ENCODE data around the gene PHEX.

Gene PHEX

DNA sequence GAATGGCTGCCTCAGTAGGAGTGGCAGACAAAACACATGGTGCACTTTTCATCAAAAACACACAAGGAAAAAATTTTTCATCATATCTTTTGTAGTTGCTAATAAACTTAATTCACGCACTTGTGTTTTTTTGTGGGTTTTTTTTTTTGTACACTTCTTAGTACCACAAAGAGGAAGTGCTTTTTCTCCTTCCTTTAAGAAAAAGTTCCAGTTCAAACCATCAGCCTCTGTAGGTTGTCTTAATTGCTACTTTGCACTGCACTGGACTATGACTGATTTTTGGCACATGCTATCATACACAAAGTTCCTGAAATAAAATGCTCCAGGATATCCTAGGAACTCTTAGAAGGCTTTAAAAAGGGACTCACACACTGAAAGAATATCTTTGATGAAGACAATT is at the start of gene PHEX:
Gene PHEX (plus strand): TSS at position 242 of the 400 bp plus-strand sequence. CDS start 681 bp downstream, outside the sequence.
- FAIRE-seq (no peak), DNase-seq (ENCODE audit: insufficient read length, low spot score) (no peak)

DNA sequence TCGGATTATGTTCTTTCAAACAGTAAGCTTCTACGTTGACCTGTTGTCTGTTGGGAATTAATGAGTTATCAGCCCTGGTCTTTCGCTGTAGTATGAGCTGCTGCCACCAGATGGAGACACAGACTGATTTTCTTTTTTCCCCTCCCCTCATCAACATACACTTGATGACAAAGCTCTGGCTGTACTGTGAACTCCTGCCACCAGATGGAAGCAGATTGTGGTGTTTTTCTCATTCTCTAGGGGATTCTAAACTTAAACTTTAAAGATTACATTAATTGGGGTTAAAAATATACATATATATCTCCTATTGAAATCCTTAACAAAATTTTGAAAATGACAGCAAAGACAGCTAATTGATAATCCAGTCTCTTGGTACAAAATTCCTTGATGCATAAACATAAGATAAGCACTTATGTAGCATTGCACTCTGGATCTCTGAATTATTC is 46.8 kb upstream of the PHEX start:
- DNase-seq (ENCODE audit: insufficient read length, low spot score), result no peak
- peak; percentile 97 for FAIRE-seq

DNA sequence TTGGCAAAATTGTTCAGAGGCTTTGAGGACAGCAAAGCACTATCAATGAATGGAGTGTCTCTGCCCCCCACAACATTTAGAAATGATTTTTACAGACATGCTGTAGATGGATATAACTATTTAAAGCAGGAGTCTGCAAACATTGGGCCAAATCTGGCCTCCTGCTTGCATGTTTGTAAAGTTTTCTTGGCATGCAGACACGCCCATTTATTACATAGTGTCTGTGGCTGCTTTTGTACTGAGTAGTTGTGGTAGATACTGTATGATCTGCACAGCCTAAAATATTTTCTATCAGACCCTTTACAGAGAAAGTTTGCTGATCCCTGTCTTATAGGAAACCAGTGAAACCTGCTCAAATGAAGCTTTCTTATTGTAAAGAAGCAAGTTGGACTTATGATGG is 45.5 kb upstream of the PHEX start:
- no peak for DNase-seq (ENCODE audit: insufficient read length, low spot score)
- FAIRE-seq, result no peak

DNA sequence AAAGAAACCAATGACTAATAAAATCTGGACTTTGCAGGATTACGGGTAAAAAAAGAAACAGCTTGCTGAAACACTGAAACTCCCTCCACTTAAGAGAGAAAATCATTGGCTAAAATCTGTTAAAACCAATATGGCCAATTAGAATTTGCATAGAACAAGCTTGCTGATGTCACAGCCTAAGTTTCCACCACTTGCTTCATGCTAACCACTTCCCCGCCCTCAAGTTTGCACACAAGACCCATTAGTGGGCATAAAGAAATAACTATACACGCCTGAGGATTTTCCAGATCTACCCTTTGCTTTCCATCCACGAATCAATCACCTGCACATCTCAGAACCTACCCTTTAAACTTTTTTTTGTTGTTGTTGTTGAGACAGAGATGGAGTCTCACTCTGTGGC is 42.7 kb upstream of the PHEX start:
- peak; percentile 79 for FAIRE-seq
- DNase-seq (ENCODE audit: insufficient read length, low spot score), result no peak

DNA sequence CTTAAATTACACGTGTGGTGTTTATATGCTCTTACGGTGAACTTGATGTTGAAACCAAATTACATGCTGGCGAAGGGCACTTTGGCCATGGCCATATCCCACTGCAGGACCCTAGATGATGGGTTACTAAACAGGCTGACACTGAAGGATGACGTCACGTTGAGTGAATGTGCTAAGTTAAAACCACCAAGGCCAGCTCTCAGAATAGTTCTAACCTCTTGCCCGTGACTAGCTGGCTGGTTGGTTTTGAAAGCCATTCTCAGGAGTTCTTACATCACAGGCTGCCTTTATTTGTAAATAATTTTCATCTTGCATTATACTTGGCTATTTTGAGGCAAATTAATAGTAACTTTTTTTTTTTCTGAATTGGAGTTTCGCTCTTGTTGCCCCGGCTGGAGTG is 41.3 kb upstream of the PHEX start:
- FAIRE-seq, result peak; percentile 68
- DNase-seq (ENCODE audit: insufficient read length, low spot score), result no peak

DNA sequence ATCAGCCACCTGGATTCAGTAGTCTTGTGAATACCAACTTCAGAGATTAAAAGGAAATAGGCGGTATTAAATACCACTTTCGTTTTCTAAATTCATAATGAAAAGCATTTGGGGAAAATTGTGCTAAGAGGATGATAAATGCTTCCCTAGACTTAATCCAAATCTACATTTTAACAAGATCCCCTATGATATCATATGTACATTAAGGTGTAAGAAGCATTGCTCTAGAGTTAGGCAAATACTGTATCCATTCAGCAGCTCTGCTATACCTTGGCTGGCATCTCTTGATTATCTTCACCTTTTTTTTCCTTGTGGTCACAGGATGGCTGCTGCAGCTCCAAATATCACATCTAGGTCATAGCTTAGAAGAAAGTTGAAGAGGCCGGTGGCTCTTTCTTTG is 40.6 kb upstream of the PHEX start:
- FAIRE-seq, result peak; percentile 37
- no peak for DNase-seq (ENCODE audit: insufficient read length, low spot score)

DNA sequence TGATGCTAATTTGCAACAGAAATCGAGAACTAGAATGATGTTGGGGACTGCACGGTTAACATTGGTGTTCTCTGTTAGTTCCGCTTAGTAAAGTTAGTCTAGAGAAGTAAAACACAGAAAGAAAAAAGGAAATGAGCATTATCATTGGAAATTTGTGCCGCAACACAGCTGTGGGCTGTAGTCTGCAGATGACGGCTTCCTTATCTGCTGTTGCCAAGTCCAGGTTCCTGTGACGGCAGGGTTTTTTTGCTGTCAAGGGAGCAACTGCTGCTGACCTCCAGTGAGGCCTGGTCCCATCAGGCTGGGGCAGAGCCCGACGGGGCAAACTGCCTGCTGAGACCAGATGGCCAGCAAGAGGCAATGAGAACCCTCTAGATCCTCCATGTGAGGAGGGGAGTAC is 38.9 kb upstream of the PHEX start:
- DNase-seq (ENCODE audit: insufficient read length, low spot score) (no peak), FAIRE-seq (peak; percentile 67)

DNA sequence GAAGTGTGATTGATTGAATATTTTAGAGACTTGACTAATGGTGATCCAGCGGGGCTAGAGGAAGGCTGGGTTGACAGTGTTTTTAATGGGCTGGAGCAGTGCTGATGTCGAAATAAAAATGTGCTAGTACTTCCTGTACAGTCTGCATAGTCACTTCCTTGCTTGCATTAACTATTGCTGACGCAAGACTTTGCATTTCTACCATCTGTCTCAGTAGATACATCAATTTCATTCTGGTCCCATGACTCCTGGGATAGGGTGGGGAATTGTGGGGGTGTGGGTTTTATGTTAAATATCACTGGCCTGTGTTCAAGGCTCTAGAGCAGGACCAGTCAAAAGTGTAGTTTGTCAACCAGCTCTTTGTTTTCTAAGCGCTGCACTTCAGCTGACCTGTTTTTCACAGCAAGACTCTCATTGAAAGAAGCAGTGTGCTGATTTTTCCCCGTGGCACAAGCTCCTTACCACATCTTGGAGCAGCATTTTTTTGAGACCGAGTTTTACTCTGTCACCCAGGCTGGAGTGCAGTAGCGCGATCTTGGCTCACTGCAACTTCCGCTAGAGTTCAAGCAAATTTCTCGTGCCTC is 35.2 kb upstream of the PHEX start:
- FAIRE-seq (peak; percentile 28), DNase-seq (ENCODE audit: insufficient read length, low spot score) (no peak)

DNA sequence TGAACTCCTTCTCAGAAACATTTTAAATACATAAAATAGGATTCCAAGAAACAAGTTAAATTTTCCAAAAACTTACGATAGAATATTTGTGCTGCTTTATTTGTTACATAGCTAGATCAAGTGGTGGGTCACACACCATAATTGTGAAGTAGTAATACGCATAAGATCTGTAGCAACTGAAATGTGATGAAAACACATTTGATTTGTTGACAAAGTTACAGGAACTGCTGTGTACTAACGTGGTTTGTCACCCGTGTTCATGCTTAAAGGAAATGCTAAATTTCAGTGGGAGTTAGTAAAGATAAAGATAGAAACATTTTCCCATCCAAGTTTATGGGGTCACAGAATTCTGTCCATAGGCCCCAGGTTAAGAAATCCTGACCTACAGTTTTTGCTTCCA is 34.1 kb upstream of the PHEX start:
- FAIRE-seq, result no peak
- no peak for DNase-seq (ENCODE audit: insufficient read length, low spot score)

DNA sequence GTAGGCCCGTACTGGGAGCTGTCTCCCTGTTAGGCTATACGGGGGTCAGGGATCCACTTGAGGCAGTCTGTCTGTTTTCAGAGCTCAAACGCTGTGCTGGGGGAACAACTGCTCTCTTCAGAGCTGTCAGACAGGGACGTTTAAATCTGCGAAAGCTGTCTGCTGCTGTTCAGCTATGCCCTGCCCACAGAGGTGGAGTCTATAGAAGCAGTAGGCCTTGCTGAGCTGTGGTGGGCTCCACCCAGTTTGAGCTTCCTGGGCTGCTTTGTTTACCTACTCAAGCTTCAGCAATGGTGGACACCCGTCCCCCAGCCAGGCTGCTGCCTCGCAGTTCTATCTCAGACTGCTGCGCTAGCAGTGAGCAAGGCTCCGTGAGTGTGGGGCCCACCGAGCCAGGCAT is 27.3 kb upstream of the PHEX start:
- DNase-seq (ENCODE audit: insufficient read length, low spot score) (no peak), FAIRE-seq (no peak)

DNA sequence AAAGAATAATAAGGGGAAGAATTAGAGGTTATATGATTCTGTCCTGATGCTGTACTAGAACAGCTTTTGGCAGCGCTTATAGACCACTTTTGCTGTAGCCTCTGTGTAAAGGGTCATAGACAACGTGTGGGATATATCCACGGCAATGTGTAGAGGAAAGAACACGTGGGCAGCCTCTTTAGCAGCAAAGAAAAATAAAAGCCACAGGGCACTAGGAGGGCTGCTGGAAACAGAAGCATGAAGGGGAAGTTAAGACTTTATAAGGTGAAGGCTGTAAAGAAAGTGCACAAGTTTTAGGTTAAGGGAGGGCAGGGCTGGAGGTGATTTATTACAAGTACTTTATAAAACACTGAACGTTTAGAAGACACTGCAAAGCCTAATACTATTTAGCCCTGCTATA is 20.1 kb upstream of the PHEX start:
- no peak for DNase-seq (ENCODE audit: insufficient read length, low spot score)
- no peak for FAIRE-seq

DNA sequence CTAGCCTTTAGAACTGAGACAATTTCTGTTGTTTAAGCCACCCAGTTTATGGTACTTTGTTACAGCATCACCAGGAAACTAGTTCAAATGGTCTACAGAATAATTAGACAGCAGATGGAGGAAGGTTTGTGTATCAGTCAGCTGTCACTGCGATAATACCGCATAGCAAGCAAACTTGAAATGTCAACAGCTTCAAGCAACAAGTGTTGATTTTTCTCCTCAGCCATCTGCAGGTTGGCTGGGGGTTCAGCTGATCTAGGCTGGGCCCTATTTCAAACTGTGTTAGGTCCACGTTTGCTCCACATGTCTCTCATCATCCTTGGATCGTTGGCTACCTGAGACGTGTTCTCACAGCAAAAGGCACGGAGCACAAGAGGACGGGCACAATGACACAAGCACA is 19.2 kb upstream of the PHEX start:
- FAIRE-seq (no peak), DNase-seq (ENCODE audit: insufficient read length, low spot score) (no peak)

DNA sequence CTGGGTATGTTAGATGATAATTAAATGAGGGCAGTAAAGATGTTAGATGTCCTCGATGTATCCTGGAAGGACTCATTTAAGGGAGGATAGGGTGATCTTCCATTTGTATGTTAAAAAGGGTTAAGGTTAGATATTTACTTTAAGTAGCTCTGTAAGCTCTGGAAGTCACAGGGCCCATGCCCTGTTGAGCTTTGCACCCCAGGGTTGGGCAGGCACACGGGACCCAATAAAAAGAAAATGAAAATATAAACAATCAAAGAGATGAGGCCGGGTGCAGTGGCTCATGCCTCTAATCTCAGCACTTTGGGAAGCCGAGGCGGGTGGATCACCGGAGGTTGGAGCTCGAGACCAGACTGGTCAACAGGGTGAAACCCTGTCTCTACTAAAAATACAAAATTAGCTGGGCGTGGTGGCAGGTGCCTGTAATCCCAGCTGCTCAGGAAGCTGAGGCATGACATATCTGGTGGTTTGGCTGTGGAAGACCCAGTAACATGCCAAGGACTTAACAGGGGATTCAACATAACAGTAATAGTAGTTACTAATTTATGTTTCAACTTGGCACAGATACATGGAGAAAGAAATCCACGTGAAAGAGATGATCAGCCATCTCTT is 16.9 kb upstream of the PHEX start:
- no peak for FAIRE-seq
- no peak for DNase-seq (ENCODE audit: insufficient read length, low spot score)

DNA sequence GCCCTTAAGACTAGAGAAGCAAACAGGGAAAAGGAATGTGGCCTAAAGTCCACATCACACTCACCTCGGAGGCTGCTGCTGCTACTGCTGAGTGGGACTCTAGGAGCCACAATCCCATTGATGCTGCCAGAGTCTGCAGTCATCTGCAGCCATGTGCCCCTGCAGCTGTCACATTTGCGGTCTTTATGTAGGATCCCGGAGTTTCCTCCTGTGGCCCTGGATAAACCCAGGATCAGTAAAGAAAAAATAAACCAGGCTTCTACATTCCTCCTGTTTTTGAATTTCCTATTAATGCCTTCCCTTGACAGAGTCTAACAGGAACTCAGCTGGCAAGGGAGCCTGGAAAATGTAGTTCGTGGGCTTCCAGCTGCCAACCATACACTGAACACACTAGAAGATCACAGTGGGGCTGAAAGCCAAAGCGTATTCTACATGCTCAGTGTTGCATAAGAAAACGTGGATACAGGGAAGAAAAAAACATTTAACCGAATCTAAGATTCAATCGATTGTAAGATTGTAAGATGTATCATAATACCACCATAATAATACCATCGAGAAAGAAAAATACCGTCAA is 10.3 kb upstream of the PHEX start:
- DNase-seq (ENCODE audit: insufficient read length, low spot score), result no peak
- no peak for FAIRE-seq

DNA sequence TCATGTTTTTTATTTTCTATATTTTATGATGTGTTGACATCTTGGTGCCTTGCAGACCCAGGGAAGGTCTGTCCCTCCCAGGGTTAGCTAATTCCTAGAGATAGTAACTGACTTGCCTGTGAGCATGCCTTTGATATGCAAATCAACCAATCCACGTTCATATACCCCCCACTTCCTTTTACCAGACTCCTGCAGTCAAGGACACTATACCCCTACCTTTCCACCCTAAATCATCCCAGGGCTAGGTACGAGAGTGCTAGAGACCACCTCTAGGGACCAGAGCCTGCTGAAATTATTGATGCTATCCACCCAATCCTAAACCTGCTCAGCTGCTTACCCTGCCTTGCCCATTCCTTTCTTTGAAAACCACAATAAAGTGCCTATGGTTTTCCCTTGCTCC is 7.5 kb upstream of the PHEX start:
- DNase-seq (ENCODE audit: insufficient read length, low spot score), result no peak
- no peak for FAIRE-seq

DNA sequence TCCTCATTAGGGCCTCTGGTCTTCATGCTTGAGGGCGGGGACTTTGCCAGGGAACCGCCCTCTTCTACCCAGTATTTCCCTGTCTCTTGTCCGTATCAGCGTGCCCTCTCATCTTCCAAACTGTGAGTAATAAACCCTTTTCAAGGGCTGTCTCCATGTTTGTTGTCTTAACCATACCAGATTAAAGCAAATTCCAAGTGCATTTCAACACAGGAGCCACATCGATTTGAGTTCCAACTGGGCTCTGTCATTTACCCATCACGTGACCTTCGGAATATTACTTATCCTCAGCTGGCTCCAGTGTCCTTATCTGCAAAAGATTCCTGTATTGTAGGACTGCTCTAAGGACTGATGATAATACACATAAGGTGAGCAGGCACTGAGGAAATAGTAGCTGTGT is 6.4 kb upstream of the PHEX start:
- no peak for DNase-seq (ENCODE audit: insufficient read length, low spot score)
- FAIRE-seq, result no peak

DNA sequence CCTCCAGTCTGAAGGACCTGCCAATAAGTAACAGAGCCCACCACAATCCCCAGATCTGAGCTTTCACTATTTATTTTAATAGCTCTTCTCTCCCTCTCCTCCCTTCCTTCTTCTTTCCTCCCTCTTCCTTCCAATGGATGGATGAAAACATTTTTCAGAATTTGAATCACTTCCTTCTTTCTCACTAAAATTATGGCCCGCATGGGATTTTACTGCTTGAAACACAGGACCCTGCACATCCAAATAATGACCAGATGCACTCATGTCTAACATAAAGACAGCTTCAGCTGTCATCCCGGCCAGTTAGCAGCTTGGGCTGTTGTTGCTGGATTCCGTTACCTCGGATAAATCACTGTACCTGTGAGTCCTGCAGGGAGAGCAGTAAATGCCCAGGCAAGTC is 5.4 kb upstream of the PHEX start:
- FAIRE-seq, result no peak

DNA sequence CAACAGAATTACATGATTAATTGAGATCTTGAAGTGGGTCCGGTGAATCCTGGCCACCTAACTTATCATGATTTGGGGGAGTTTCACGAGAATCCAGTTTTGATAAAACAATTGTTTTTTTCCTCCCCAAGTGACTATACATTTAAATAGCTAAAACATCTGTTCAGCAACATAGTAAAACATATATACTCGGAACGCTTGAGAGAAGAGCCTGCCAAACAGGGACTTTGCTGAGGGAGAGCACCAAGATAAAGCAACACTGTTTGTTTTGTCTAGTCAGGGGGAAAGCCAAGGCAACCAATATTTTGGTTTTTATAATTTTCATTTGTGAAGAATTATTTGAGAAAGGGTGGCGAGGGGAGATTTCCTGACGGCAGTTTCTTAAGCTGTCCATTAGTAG is 381 bp downstream of the PHEX start:
- DNase-seq (ENCODE audit: insufficient read length, low spot score) (no peak), FAIRE-seq (no peak)

More for the DNA sequence above, 5.4 kb upstream of the PHEX start:
- DNase-seq (ENCODE audit: insufficient read length, low spot score), result no peak

DNA sequence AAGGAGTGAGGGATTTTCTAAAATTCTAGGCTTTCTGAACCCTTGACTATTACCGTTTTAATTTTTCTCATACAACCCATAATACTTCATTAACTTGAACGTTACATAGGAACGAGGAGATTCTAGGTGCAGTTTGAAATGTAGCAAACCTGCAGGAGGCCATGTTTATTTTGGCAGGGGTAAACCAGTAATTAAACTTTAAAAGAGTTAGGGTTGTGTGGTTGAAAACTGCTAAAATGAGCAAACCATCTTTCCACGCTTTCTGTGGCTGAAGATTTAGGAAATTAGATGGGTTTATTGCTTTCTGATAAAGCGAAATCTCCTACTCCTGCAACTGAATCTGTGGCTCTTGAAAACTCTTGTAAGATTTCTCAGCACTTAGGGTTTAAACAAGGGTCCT is 1.7 kb downstream of the PHEX start:
- DNase-seq (ENCODE audit: insufficient read length, low spot score) (no peak), FAIRE-seq (no peak)

DNA sequence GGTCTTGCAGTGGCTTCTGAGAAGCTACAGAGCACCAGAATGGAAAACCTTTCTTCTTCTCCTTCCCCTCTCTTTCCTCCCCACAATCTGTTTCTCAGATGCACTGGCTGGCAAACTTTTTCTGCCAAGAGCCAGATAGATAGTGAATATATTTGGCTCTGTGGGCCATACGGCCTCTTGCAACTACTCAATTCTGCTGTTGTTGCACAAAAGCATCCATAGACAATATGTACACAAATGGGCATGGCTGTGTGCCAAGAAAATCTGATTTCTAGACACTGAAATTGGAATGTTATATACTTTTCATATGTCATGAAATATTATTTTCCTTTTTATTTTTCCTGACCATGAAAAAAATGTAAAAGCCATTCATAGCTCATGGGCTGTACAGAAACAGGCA is 3.1 kb downstream of the PHEX start:
- DNase-seq (ENCODE audit: insufficient read length, low spot score), result no peak
- no peak for FAIRE-seq

DNA sequence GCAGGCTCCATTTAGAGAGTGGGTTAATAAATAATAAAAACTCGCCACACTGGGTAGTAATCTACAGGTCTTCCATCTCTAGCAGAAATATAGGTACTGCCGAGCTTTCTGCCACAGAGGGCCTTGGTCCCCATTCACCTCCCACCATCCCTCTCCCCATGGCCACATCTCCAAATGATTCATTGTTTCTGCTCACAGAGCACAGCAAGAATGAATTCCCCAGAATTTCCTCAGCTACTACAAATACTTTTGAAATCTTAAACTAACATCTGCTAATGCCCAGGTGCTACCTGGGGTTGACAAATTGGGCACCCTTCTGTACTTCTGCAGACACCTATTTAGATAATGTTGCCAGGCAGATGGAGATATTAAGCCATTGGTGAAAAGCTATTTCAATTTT is 5.1 kb downstream of the PHEX start:
- DNase-seq (ENCODE audit: insufficient read length, low spot score) (no peak), FAIRE-seq (no peak)

DNA sequence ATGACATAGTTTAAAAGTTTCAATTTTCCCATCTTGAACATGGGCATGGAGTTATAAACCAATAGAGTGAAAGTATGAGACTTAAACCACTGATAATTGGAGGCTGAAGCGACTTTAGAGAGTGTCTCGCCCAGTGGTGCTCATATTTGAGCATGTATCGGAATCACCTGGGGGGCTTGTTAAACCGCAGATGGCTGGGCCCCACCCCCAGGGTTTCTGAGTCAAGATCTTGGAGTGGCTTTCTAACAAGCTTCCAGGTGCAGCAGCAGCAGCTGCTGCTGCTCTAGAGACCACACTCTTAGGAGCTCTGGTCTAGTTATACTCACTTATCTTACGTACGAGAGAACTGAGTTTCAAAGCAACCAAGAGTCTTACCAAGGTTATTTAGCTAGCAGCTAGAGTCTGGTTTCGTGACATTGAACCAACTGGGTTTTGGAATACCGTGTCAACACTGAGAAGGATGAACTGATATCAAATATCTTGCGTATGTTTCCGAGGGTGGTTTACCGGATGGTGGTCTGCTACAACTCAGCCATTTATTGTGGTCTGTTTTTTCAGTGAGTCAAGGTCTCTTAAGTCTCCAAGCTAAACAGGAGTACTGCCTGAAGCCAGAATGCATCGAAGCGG is 5.9 kb downstream of the PHEX start:
- FAIRE-seq, result no peak
- DNase-seq (ENCODE audit: insufficient read length, low spot score), result no peak

Data from GM19239 (cell line).